ENCODE results near the gene FAM174B. TPM values are rescaled to one million over a fixed set of nuclear protein-coding genes. Genes with fewer than 3 reads are reported as not detected.

FAM174B gene
- total RNA-seq, 2 experiments from 2014 or later, result 3.4 to 3.6 TPM

DNA sequence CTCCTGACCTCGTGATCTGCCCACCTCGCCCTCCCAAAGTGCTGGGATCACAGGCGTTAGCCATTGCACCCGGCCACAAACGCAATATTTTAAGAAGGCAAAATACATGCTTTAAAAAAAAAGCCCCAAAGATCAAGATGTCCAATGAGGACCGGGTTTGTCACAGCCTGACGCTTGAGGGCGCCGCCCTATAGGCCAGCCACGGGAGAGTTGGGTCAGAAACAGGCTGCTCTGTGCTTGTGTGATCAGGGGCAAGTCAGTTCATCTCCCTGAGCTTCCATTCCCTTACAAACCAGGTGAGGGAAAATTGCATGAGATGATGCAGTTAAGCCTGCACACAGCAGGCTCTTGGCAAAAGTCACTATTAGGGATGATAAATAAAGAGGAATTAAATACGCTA, 23.9 kb downstream of the FAM174B start:
- Histone ChIP-seq H3K27me3 (ENCODE audit: control insufficient read depth in 1 of 2, insufficient read depth in 2 of 2, low read length in 2 of 2) (no peaks in the 10 kb centered on the region), H3K9me3 (ENCODE audit: control insufficient read depth in 1 of 2, insufficient read depth in 1 of 2, low read length in 2 of 2) (peaks cover 0 to 5% of the 10 kb centered on the region in 2 experiments), H3K36me3 (ENCODE audit: insufficient read depth, low read length) (no peaks in the 10 kb centered on the region), H3K4me3 (ENCODE audit: low read length) (no peak overlapping the region), H3K27ac (ENCODE audit: low read depth in 1 of 2, low read length in 2 of 2) (no peak overlapping the region), H3K4me1 (ENCODE audit: insufficient read depth, low read length) (no peaks in the 10 kb centered on the region)
- no peaks in the 10 kb centered on the region for H3K27me3 Mint-ChIP-seq
- CTCF ChIA-PET, result no interaction called here
- no peak for TF ChIP-seq CTCF (IDR thresholded peaks at IDR 0.05)
- intact Hi-C loops (cut with DNase I, micrococcal nuclease), result no loop called here
- peaks cover 2% of the 10 kb centered on the region for H3K4me1 Mint-ChIP-seq (ENCODE audit: low read depth)
- H3K27ac Mint-ChIP-seq, result no peak overlapping the region
- no peak overlapping the region for H3K4me3 Mint-ChIP-seq
- DNase-seq (no peak), ATAC-seq (ENCODE audit: poor library complexity) (no peak)
- POLR2A ChIA-PET, result no interaction called here
- H3K9me3 Mint-ChIP-seq, result no peaks in the 10 kb centered on the region
- peaks cover 4% of the 10 kb centered on the region for H3K36me3 Mint-ChIP-seq (ENCODE audit: low read depth)

GRCh38 chr15:92629975-92630626, 25.5 kb downstream of the FAM174B start:
- no peak overlapping the region for H3K4me3 Mint-ChIP-seq
- intact Hi-C loops (cut with DNase I, micrococcal nuclease), result no loop called here
- ChIA-PET CTCF (no interaction called here), POLR2A (no interaction called here)
- H3K27me3 Mint-ChIP-seq, result no peaks in the 10 kb centered on the region
- peaks cover 0 to 5% of the 10 kb centered on the region in 2 experiments for H3K9me3 ChIP-seq (ENCODE audit: control insufficient read depth in 1 of 2, insufficient read depth in 1 of 2, low read length in 2 of 2)
- H3K36me3 Mint-ChIP-seq (ENCODE audit: low read depth), result peaks cover 4% of the 10 kb centered on the region
- no peak overlapping the region for H3K27ac ChIP-seq (ENCODE audit: low read depth in 1 of 2, low read length in 2 of 2)
- no peaks in the 10 kb centered on the region for H3K36me3 ChIP-seq (ENCODE audit: insufficient read depth, low read length)
- no peak for DNase-seq
- no peak overlapping the region for H3K4me3 ChIP-seq (ENCODE audit: low read length)
- no peak overlapping the region for H3K27ac Mint-ChIP-seq
- no peaks in the 10 kb centered on the region for H3K27me3 ChIP-seq (ENCODE audit: control insufficient read depth in 1 of 2, insufficient read depth in 2 of 2, low read length in 2 of 2)
- H3K9me3 Mint-ChIP-seq, result no peaks in the 10 kb centered on the region
- TF ChIP-seq CTCF (IDR thresholded peaks at IDR 0.05), result no peak
- no peak for ATAC-seq (ENCODE audit: poor library complexity)
- no peaks in the 10 kb centered on the region for H3K4me1 Mint-ChIP-seq (ENCODE audit: low read depth)
- H3K4me1 ChIP-seq (ENCODE audit: insufficient read depth, low read length), result no peaks in the 10 kb centered on the region

GRCh38 chr15:92629276-92629974, 26.1 kb downstream of the FAM174B start:
- no peak overlapping the region for H3K27ac ChIP-seq (ENCODE audit: low read depth in 1 of 2, low read length in 2 of 2)
- H3K4me3 ChIP-seq (ENCODE audit: low read length), result no peak overlapping the region
- no peaks in the 10 kb centered on the region for H3K4me1 ChIP-seq (ENCODE audit: insufficient read depth, low read length)
- peaks cover 4% of the 10 kb centered on the region for H3K36me3 Mint-ChIP-seq (ENCODE audit: low read depth)
- ChIA-PET CTCF (no interaction called here), POLR2A (no interaction called here)
- H3K27me3 ChIP-seq (ENCODE audit: control insufficient read depth in 1 of 2, insufficient read depth in 2 of 2, low read length in 2 of 2), result no peaks in the 10 kb centered on the region
- TF ChIP-seq CTCF (IDR thresholded peaks at IDR 0.05), result no peak
- no peaks in the 10 kb centered on the region for H3K36me3 ChIP-seq (ENCODE audit: insufficient read depth, low read length)
- intact Hi-C loops (cut with DNase I, micrococcal nuclease), result no loop called here
- no peak for DNase-seq
- no peak overlapping the region for H3K27ac Mint-ChIP-seq
- H3K9me3 ChIP-seq (ENCODE audit: control insufficient read depth in 1 of 2, insufficient read depth in 1 of 2, low read length in 2 of 2), result peaks cover 0 to 5% of the 10 kb centered on the region in 2 experiments
- no peaks in the 10 kb centered on the region for H3K9me3 Mint-ChIP-seq
- no peak for ATAC-seq (ENCODE audit: poor library complexity)
- no peaks in the 10 kb centered on the region for H3K27me3 Mint-ChIP-seq
- H3K4me3 Mint-ChIP-seq, result no peak overlapping the region
- H3K4me1 Mint-ChIP-seq (ENCODE audit: low read depth), result no peaks in the 10 kb centered on the region

Data from CD4-positive, alpha-beta T cell (primary cell).